Fibroblast of pulmonary artery (primary cell): Measurements from ENCODE around the gene GTF3C1.

Source experiments
- DNase-seq: peaks from one replicate; pipeline ENCODE4 v3.0.0-alpha.2; 2010; ENCODE audit warnings: low read depth
- H3K4me3 ChIP-seq: replicated peaks from 2 replicates; pipeline ENCODE4 v1.5.1; 2011; ENCODE audit warnings: low read depth, mild to moderate bottlenecking, control low read depth, low read length, moderate library complexity
- CTCF ChIP-seq: IDR thresholded peaks from 2 replicates; pipeline ENCODE4 v1.5.1; 2011; ENCODE audit warnings: mild to moderate bottlenecking, control low read depth, low read length, inconsistent platforms; ENCODE audit errors: missing control alignments

GTF3C1 gene

GRCh38 chr16:27492588-27492979 is 57.1 kb downstream of the GTF3C1 start:
- no peak for DNase-seq
- H3K4me3 ChIP-seq = no peak overlapping the region
- no peak for TF ChIP-seq CTCF

- DNase-seq = no peak
- no peak for TF ChIP-seq CTCF
- no peak overlapping the region for H3K4me3 ChIP-seq
These were observed 57.7 kb downstream of the GTF3C1 start for GRCh38 chr16:27491894-27492587.

GRCh38 chr16:27489906-27490305 is 59.8 kb downstream of the GTF3C1 start:
- DNase-seq = no peak
- H3K4me3 ChIP-seq = no peak overlapping the region
- no peak for TF ChIP-seq CTCF

GRCh38 chr16:27489421-27489820 is 60.3 kb downstream of the GTF3C1 start:
- no peak for TF ChIP-seq CTCF
- no peak for DNase-seq
- no peak overlapping the region for H3K4me3 ChIP-seq

GRCh38 chr16:27486760-27487159 is 63.0 kb downstream of the GTF3C1 start:
- no peak for TF ChIP-seq CTCF
- no peak overlapping the region for H3K4me3 ChIP-seq
- no peak for DNase-seq

- DNase-seq = no peak
- H3K4me3 ChIP-seq = no peak overlapping the region
- no peak for TF ChIP-seq CTCF
These were observed 63.4 kb downstream of the GTF3C1 start for GRCh38 chr16:27486344-27486743.

- no peak for TF ChIP-seq CTCF
- no peak overlapping the region for H3K4me3 ChIP-seq
- DNase-seq = no peak
These were observed 63.9 kb downstream of the GTF3C1 start for GRCh38 chr16:27485811-27486210.
